Neural progenitor cell (in vitro differentiated cells): Measurements from ENCODE around the gene PPP1R13L. TPM values are rescaled to one million over a fixed set of nuclear protein-coding genes. Genes with fewer than 3 reads are reported as not detected.

Experiments
- DNase-seq: peaks from one replicate; pipeline ENCODE4 v3.0.0-alpha.2; 2016; ENCODE audit warnings: low spot score
- H2AFZ ChIP-seq: fragments of 200-600 bp; sonication (generic); replicated peaks from 2 replicates; pipeline ENCODE4 v1.6.1; 2016; ENCODE audit warnings: antibody characterized with exemption
- H3F3A ChIP-seq: fragments of 200-600 bp; sonication (generic); 2 replicates; pipeline ENCODE4 v1.6.1; 2016; ENCODE audit warnings: antibody characterized with exemption, low read depth
- H3K27ac ChIP-seq: fragments of 200-600 bp; sonication (generic); 2 replicates; pipeline ENCODE4 v1.5.1; 2016; ENCODE audit warnings: mild to moderate bottlenecking
- H3K27me3 ChIP-seq: fragments of 200-600 bp; sonication (generic); 2 replicates; pipeline ENCODE4 v1.6.1; 2016; ENCODE audit warnings: mild to moderate bottlenecking, moderate library complexity
- H3K36me3 ChIP-seq: fragments of 200-600 bp; sonication (generic); 2 replicates; pipeline ENCODE4 v1.5.1; 2016
- H3K4me1 ChIP-seq: fragments of 200-600 bp; sonication (generic); 2 replicates; pipeline ENCODE4 v1.6.1; 2016; ENCODE audit warnings: mixed run types
- H3K4me2 ChIP-seq: fragments of 200-600 bp; sonication (generic); 2 replicates; pipeline ENCODE4 v1.6.1; 2016
- H3K4me3 ChIP-seq: fragments of 200-600 bp; sonication (generic); 2 replicates; pipeline ENCODE4 v1.5.1; 2016
- H3K79me2 ChIP-seq: fragments of 200-600 bp; sonication (generic); 2 replicates; pipeline ENCODE4 v1.6.1; 2016; ENCODE audit warnings: low read depth
- H3K9ac ChIP-seq: fragments of 200-600 bp; sonication (generic); 2 replicates; pipeline ENCODE4 v1.6.1; 2016
- H3K9me3 ChIP-seq: fragments of 200-600 bp; sonication (generic); 2 replicates; pipeline ENCODE4 v1.5.1; 2016; ENCODE audit warnings: low read depth
- H4K20me1 ChIP-seq: fragments of 200-600 bp; sonication (generic); 2 replicates; pipeline ENCODE4 v1.6.1; 2016; ENCODE audit warnings: low read depth
- H3K27ac Mint-ChIP-seq: 3 replicates; pipeline ENCODE4 v1.8.0; 2021; ENCODE audit warnings: mixed read lengths
- H3K27me3 Mint-ChIP-seq: 2 replicates; pipeline ENCODE4 v1.8.0; 2022; ENCODE audit warnings: low read depth, mild to moderate bottlenecking, inconsistent platforms, moderate library complexity, mixed read lengths; ENCODE audit not compliant: insufficient read depth
- H3K36me3 Mint-ChIP-seq: 3 replicates; pipeline ENCODE4 v1.8.0; 2021; ENCODE audit warnings: mixed read lengths
- H3K4me1 Mint-ChIP-seq: 3 replicates; pipeline ENCODE4 v1.8.0; 2021; ENCODE audit warnings: mixed read lengths
- H3K4me3 Mint-ChIP-seq: 3 replicates; pipeline ENCODE4 v1.8.0; 2021; ENCODE audit warnings: mild to moderate bottlenecking, moderate library complexity, mixed read lengths
- H3K9me3 Mint-ChIP-seq: 3 replicates; pipeline ENCODE4 v1.8.0; 2020; ENCODE audit warnings: mixed read lengths
- CTCF ChIP-seq: fragments of 200-600 bp; sonication (generic); IDR thresholded peaks from 2 replicates; pipeline ENCODE4 v1.5.1; 2017; ENCODE audit warnings: antibody characterized with exemption, mild to moderate bottlenecking
- EZH2 ChIP-seq: fragments of 200-600 bp; sonication (generic); IDR thresholded peaks from 2 replicates; pipeline ENCODE4 v1.6.1; 2017; ENCODE audit warnings: antibody characterized with exemption, mild to moderate bottlenecking, moderate library complexity
- EZH2phosphoT487 ChIP-seq: fragments of 200-600 bp; sonication (generic); IDR thresholded peaks from 2 replicates; pipeline ENCODE4 v1.6.1; 2017; ENCODE audit warnings: antibody characterized with exemption
- total RNA-seq: library from RNA; depleted of rRNA; stranded (reverse); fragments of >200 nt; gene quantifications from 2 replicates; pipeline ENCODE4 v1.2.3, GENCODE V29; 2015; ENCODE audit warnings: low replicate concordance

The PPP1R13L gene
- total RNA-seq, 1 donor from 2014 or later = 2.9 TPM

GRCh38 chr19:45352471-45352870, 52.4 kb downstream of the PPP1R13L start:
- peaks cover 29% of the 10 kb centered on the region for H3K36me3 Mint-ChIP-seq
- no peak overlapping the region for H3K4me3 Mint-ChIP-seq

GRCh38 chr19:45352062-45352461, 52.8 kb downstream of the PPP1R13L start:
- Histone ChIP-seq H3K27me3 (no peaks in the 10 kb centered on the region), H4K20me1 (peaks cover 13% of the 10 kb centered on the region), H2AFZ (no peak overlapping the region), H3F3A (no peaks in the 10 kb centered on the region), H3K36me3 (no peaks in the 10 kb centered on the region), H3K9ac (no peak overlapping the region), H3K79me2 (no peaks in the 10 kb centered on the region), H3K4me2 (no peak overlapping the region), H3K27ac (no peak overlapping the region), H3K4me1 (no peaks in the 10 kb centered on the region), H3K9me3 (no peaks in the 10 kb centered on the region), H3K4me3 (no peak overlapping the region)
- H3K4me1 Mint-ChIP-seq = peaks cover 4% of the 10 kb centered on the region
- H3K9me3 Mint-ChIP-seq = no peaks in the 10 kb centered on the region
- peaks cover 27% of the 10 kb centered on the region for H3K36me3 Mint-ChIP-seq
- no peak overlapping the region for H3K27ac Mint-ChIP-seq
- peaks cover 6% of the 10 kb centered on the region for H3K27me3 Mint-ChIP-seq
- TF ChIP-seq EZH2 (no peak), EZH2phosphoT487 (no peak), CTCF (no peak)
- no peak overlapping the region for H3K4me3 Mint-ChIP-seq
- no peak for DNase-seq

More at GRCh38 chr19:45352471-45352870, 52.4 kb downstream of the PPP1R13L start:
- H3K27me3 Mint-ChIP-seq = peaks cover 7% of the 10 kb centered on the region
- Histone ChIP-seq H3K36me3 (no peaks in the 10 kb centered on the region), H3K9me3 (no peaks in the 10 kb centered on the region), H3K27me3 (no peaks in the 10 kb centered on the region), H3K4me1 (no peaks in the 10 kb centered on the region), H3K4me2 (no peak overlapping the region), H3K4me3 (no peak overlapping the region), H3K27ac (no peak overlapping the region), H2AFZ (no peak overlapping the region), H3K9ac (no peak overlapping the region), H3K79me2 (no peaks in the 10 kb centered on the region), H4K20me1 (peaks cover 13% of the 10 kb centered on the region), H3F3A (no peaks in the 10 kb centered on the region)
- H3K9me3 Mint-ChIP-seq = no peaks in the 10 kb centered on the region
- H3K4me1 Mint-ChIP-seq = peaks cover 4% of the 10 kb centered on the region
- TF ChIP-seq CTCF = no peak
- no peak for TF ChIP-seq EZH2phosphoT487
- no peak for TF ChIP-seq EZH2
- no peak for DNase-seq
- H3K27ac Mint-ChIP-seq = no peak overlapping the region

GRCh38 chr19:45351401-45351952, 53.4 kb downstream of the PPP1R13L start:
- no peak for DNase-seq
- Histone ChIP-seq H3K79me2 (no peaks in the 10 kb centered on the region), H3K9ac (no peak overlapping the region), H3K27ac (no peak overlapping the region), H3K4me3 (no peak overlapping the region), H4K20me1 (peaks cover 13% of the 10 kb centered on the region), H2AFZ (no peak overlapping the region), H3K9me3 (no peaks in the 10 kb centered on the region), H3K4me2 (no peak overlapping the region), H3F3A (no peaks in the 10 kb centered on the region), H3K36me3 (no peaks in the 10 kb centered on the region), H3K27me3 (peaks cover 6% of the 10 kb centered on the region), H3K4me1 (no peaks in the 10 kb centered on the region)
- H3K27me3 Mint-ChIP-seq = peaks cover 6% of the 10 kb centered on the region
- H3K4me1 Mint-ChIP-seq = peaks cover 4% of the 10 kb centered on the region
- no peaks in the 10 kb centered on the region for H3K9me3 Mint-ChIP-seq
- H3K36me3 Mint-ChIP-seq = peaks cover 23% of the 10 kb centered on the region
- TF ChIP-seq EZH2phosphoT487 (no peak), CTCF (no peak), EZH2 (no peak)
- no peak overlapping the region for H3K4me3 Mint-ChIP-seq
- H3K27ac Mint-ChIP-seq = no peak overlapping the region
